RWPE1 (cell line): ENCODE results near the gene ASAP2.

Experiments
- CTCF ChIA-PET: fragments of 350-600 bp; sonication (Branson Sonifier 250); formaldehyde crosslinking; extraction: SDS; loops from one replicate; lab custom pipeline; 2021; lab: Yijun Ruan, JAX
- POLR2A ChIA-PET: fragments of 400-600 bp; formaldehyde crosslinking; extraction: SDS; loops from one replicate; lab custom pipeline; 2020; ENCODE audit warnings: antibody characterized with exemption; ENCODE audit not compliant: low non-redundant PET; lab: Yijun Ruan, JAX
- DNase-seq: peaks from one replicate; pipeline ENCODE4 v3.0.0; 2012; ENCODE audit warnings: low spot score
- H3K27ac ChIP-seq: fragments of 450-650 bp; 2 replicates; pipeline ENCODE4 v1.5.1; 2017
- CTCF ChIP-seq: fragments of 450-650 bp; conservative IDR thresholded peaks from 2 replicates; pipeline ENCODE4 v1.5.1; 2017; ENCODE audit warnings: low read depth, mild to moderate bottlenecking

The ASAP2 gene

GRCh38 chr2:9378433-9379390 lies 172.1 kb downstream of the ASAP2 start:
- peak overlapping the region; percentile 75 for H3K27ac ChIP-seq
- CTCF ChIA-PET, result interaction anchor here (0.6 kb wide), 2 partner anchors 163 to 619 kb away, joined by 3 to 5 read pairs; no protein-coding TSS in a partner anchor
- peak; percentile 64 for DNase-seq
- TF ChIP-seq CTCF, result no peak
- POLR2A ChIA-PET, result no interaction called here

- no peak for TF ChIP-seq CTCF
- ChIA-PET CTCF (no interaction called here), POLR2A (no interaction called here)
- no peak for DNase-seq
- peak overlapping the region; percentile 75 for H3K27ac ChIP-seq
Measured at GRCh38 chr2:9379391-9379755, 172.8 kb downstream of the ASAP2 start.

GRCh38 chr2:9380702-9381628 lies 174.4 kb downstream of the ASAP2 start:
- peak overlapping the region; percentile 75 for H3K27ac ChIP-seq
- CTCF ChIA-PET, result interaction anchor here (0.7 kb wide), 1 partner anchor 35 kb away, joined by 3 read pairs; no protein-coding TSS in a partner anchor
- no peak for TF ChIP-seq CTCF
- peak; percentile 30 for DNase-seq
- POLR2A ChIA-PET, result no interaction called here

- no peak for DNase-seq
- no peak for TF ChIP-seq CTCF
- H3K27ac ChIP-seq, result no peak overlapping the region
- POLR2A ChIA-PET, result no interaction called here
- CTCF ChIA-PET, result no interaction called here
Measured at GRCh38 chr2:9382604-9383235, 176.1 kb downstream of the ASAP2 start.

GRCh38 chr2:9384521-9384920 lies 177.9 kb downstream of the ASAP2 start:
- peak overlapping the region; percentile 18 for H3K27ac ChIP-seq
- no peak for DNase-seq
- ChIA-PET CTCF (interaction anchor here (0.6 kb wide), 1 partner anchor 40 kb away, joined by 4 read pairs; no protein-coding TSS in a partner anchor), POLR2A (no interaction called here)
- no peak for TF ChIP-seq CTCF
